Panc1 (cell line): Measurements from ENCODE around the gene PGM3. TPM values are rescaled to one million over a fixed set of nuclear protein-coding genes. Genes with fewer than 3 reads are reported as not detected.

Experiments used
- ATAC-seq: fragments of 200-7000 bp; cut with Tn5 transposase; 2 replicates; pipeline ENCODE4 v1.9.1; 2020; ENCODE audit warnings: mild to moderate bottlenecking, moderate library complexity
- BruUV-seq: library from RNA; stranded (reverse); fragments of 400-500 nt; replicated peaks from 2 replicates; lab custom pipeline; 2021; lab: Mats Ljungman, UMichigan
- CTCF ChIA-PET: fragments of 300-600 bp; sonication (Branson Sonifier 250); formaldehyde crosslinking; loops from one replicate; lab custom pipeline; 2022; ENCODE audit warnings: antibody characterized with exemption; lab: Charles Lee
- POLR2A ChIA-PET: fragments of 300-600 bp; sonication (Branson Sonifier 250); formaldehyde crosslinking; loops from one replicate; lab custom pipeline; 2022; ENCODE audit warnings: antibody characterized with exemption; lab: Charles Lee
- DNase-seq: peaks from one replicate; pipeline ENCODE4 v3.0.0-alpha.2; 2010; ENCODE audit warnings: low read depth, low spot score
- H3K27ac ChIP-seq: 2 replicates; pipeline ENCODE4 v1.5.1; 2011; ENCODE audit warnings: mild to moderate bottlenecking, low read length, inconsistent platforms
- H3K27me3 ChIP-seq: fragments of 200-500 bp; sonication (Bioruptor generic); 2 replicates; pipeline ENCODE4 v1.6.0; 2014; ENCODE audit warnings: low read length, inconsistent platforms; ENCODE audit not compliant: control insufficient read depth, insufficient read depth
- H3K36me3 ChIP-seq: fragments of 200-500 bp; sonication (Bioruptor generic); 2 replicates; pipeline ENCODE4 v1.5.1; 2014; ENCODE audit warnings: inconsistent platforms, mild to moderate bottlenecking, low read length, moderate library complexity; ENCODE audit not compliant: control insufficient read depth, insufficient read depth
- H3K4me1 ChIP-seq: 2 replicates; pipeline ENCODE4 v1.5.1; 2011; ENCODE audit warnings: inconsistent platforms, mild to moderate bottlenecking, low read length, moderate library complexity; ENCODE audit not compliant: control insufficient read depth, insufficient read depth
- H3K4me3 ChIP-seq, 2 experiments: 2 replicates each; pipeline ENCODE4 v1.5.1; 2011 to 2012; ENCODE audit warnings: low read depth in 2 of 2, low read length in 2 of 2, mild to moderate bottlenecking in 2 of 2, inconsistent platforms in 1 of 2, moderate library complexity in 1 of 2
- H3K9me3 ChIP-seq: fragments of 200-500 bp; sonication (Bioruptor generic); 2 replicates; pipeline ENCODE4 v1.5.1; 2014; ENCODE audit warnings: low read depth, mild to moderate bottlenecking, inconsistent platforms, low read length, moderate library complexity; ENCODE audit not compliant: control insufficient read depth, insufficient read depth
- POLR2AphosphoS5 ChIP-seq: IDR thresholded peaks from 2 replicates; pipeline ENCODE4 v1.6.1; 2012; ENCODE audit warnings: mild to moderate bottlenecking, low read depth, low read length, moderate library complexity
- REST ChIP-seq, 2 experiments: IDR thresholded peaks; 2 replicates each; pipeline ENCODE4 v1.6.1; 2011 to 2012; ENCODE audit warnings: low read depth in 2 of 2, control low read depth in 1 of 2, low read length in 1 of 2, mild to moderate bottlenecking in 1 of 2, moderate library complexity in 1 of 2; ENCODE audit not compliant: insufficient read depth in 1 of 2
- SIN3A ChIP-seq: IDR thresholded peaks from 2 replicates; pipeline ENCODE4 v1.6.1; 2012; ENCODE audit warnings: low read depth, mild to moderate bottlenecking, low read length, moderate library complexity, borderline replicate concordance; ENCODE audit not compliant: insufficient read depth
- TCF7L2 ChIP-seq: IDR thresholded peaks from 2 replicates; pipeline ENCODE4 v1.6.1; 2011; ENCODE audit warnings: mild to moderate bottlenecking, low read depth, low read length, inconsistent platforms
- in situ Hi-C: cut with HindIII; loops from 2 replicates; pipeline ENCODE4 v1.10.0; 2016; ENCODE audit warnings: low sequenced_read_pairs, low pct_unique_long_range_greater_than_20kb
- intact Hi-C: fragments of 100-400 bp; cut with micrococcal nuclease; formaldehyde crosslinking; loops from one replicate; pipeline ENCODE4 v1.10.0; 2022; ENCODE audit not compliant: unreplicated experiment
- total RNA-seq: library from RNA; stranded (reverse); gene quantifications from one replicate; pipeline ENCODE4 v1.2.1, GENCODE V29; 2021; ENCODE audit not compliant: unreplicated experiment
- TF ChIP-seq, protein P1 (sequence below): fragments of 450-650 bp; IDR thresholded peaks from 2 replicates; pipeline ENCODE4 v1.5.1; 2017; ENCODE audit warnings: mild to moderate bottlenecking

Gene PGM3
- total RNA-seq, 1 experiment from 2014 or later, result 55.2 TPM

GRCh38 chr6:83198486-83199172 lies 5.6 kb upstream of the PGM3 start:
- intact Hi-C loops (loop anchor here (5.0 kb wide), 1 partner anchor 131 kb away; the partner anchor contains the start of genes DOP1A and UBE3D), in situ Hi-C loops (no loop called here)
- POLR2A ChIA-PET, result interaction anchor here (0.7 kb wide), 2 partner anchors 241 to 298 kb away, joined by 3 to 8 read pairs; no protein-coding TSS in a partner anchor
- H3K27ac ChIP-seq, result no peak overlapping the region
- CTCF ChIA-PET, result no interaction called here
- H3K9me3 ChIP-seq, result no peaks in the 10 kb centered on the region
- no peaks in the 10 kb centered on the region for H3K27me3 ChIP-seq
- H3K36me3 ChIP-seq, result no peaks in the 10 kb centered on the region
- H3K4me1 ChIP-seq, result peaks cover 9% of the 10 kb centered on the region; the same call in 1 of the 2 replicates
- no TSS peak for BruUV-seq
- TF ChIP-seq, protein P1, sequence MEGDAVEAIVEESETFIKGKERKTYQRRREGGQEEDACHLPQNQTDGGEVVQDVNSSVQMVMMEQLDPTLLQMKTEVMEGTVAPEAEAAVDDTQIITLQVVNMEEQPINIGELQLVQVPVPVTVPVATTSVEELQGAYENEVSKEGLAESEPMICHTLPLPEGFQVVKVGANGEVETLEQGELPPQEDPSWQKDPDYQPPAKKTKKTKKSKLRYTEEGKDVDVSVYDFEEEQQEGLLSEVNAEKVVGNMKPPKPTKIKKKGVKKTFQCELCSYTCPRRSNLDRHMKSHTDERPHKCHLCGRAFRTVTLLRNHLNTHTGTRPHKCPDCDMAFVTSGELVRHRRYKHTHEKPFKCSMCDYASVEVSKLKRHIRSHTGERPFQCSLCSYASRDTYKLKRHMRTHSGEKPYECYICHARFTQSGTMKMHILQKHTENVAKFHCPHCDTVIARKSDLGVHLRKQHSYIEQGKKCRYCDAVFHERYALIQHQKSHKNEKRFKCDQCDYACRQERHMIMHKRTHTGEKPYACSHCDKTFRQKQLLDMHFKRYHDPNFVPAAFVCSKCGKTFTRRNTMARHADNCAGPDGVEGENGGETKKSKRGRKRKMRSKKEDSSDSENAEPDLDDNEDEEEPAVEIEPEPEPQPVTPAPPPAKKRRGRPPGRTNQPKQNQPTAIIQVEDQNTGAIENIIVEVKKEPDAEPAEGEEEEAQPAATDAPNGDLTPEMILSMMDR, result no peak
- no peak for TF ChIP-seq REST (IDR thresholded peaks at IDR 0.05; ENCODE audit: insufficient read depth in 1 of 2, low read depth in 2 of 2, low read length in 1 of 2)
- DNase-seq (no peak), ATAC-seq (no peak)
- H3K4me3 ChIP-seq, result no peak overlapping the region

- no peaks in the 10 kb centered on the region for H3K27me3 ChIP-seq
- H3K36me3 ChIP-seq, result peaks cover 9% of the 10 kb centered on the region
- peak overlapping the region; percentile 81 for H3K27ac ChIP-seq
- no peaks in the 10 kb centered on the region for H3K9me3 ChIP-seq
- BruUV-seq, result no TSS peak
- intact Hi-C loops, result no loop called here
- CTCF ChIA-PET, result interaction anchor here (0.6 kb wide), 1 partner anchor 14 kb away, joined by 5 read pairs; no protein-coding TSS in a partner anchor
- TF ChIP-seq, protein P1, result no peak
- TF ChIP-seq POLR2AphosphoS5 (no peak), SIN3A (no peak), TCF7L2 (no peak), REST (IDR thresholded peaks at IDR 0.05; ENCODE audit: insufficient read depth in 1 of 2, low read depth in 2 of 2, low read length in 1 of 2) (no peak)
- in situ Hi-C loops, result no loop called here
- H3K4me1 ChIP-seq, result peaks cover 9% of the 10 kb centered on the region; the same call in 1 of the 2 replicates
- DNase-seq (no peak), ATAC-seq (peak; percentile 72)
- H3K4me3 ChIP-seq, result peak overlapping the region; percentile 69 to 94
- POLR2A ChIA-PET, result interaction anchor here (0.5 to 0.6 kb wide), 2 partner anchors 10 to 931 kb away, joined by 3 to 6 read pairs; no protein-coding TSS in a partner anchor
These were observed 892 bp upstream of the PGM3 start for GRCh38 chr6:83193747-83194566.
